Ramos (cell line): ENCODE data around the gene SMARCB1.
"Not testable (repeated sequence)": the region's sequence is repeated elsewhere in the genome, so short reads cannot be mapped to it uniquely, and the experiment has no call there.

Source experiments
- in situ Hi-C: fragments of 300-500 bp; cut with MboI; formaldehyde crosslinking; loops from one replicate; pipeline ENCODE4 v1.14.3; 2022; ENCODE audit warnings: low sequenced_read_pairs; ENCODE audit not compliant: unreplicated experiment

The SMARCB1 gene

GRCh38 chr22:23841292-23841691, 54.5 kb downstream of the SMARCB1 start:
- in situ Hi-C loops: no loop called here

GRCh38 chr22:23841736-23842445, 55.1 kb downstream of the SMARCB1 start:
- in situ Hi-C loops: no loop called here

GRCh38 chr22:23842599-23842998, 55.8 kb downstream of the SMARCB1 start:
- in situ Hi-C loops: no loop called here

- in situ Hi-C loops: loop anchor here (5.0 kb wide), 1 partner anchor 72 kb away; the partner anchor contains the start of gene MMP11
Measured at GRCh38 chr22:23844739-23845202, 58.0 kb downstream of the SMARCB1 start.

- in situ Hi-C loops: loop anchor here (5.0 kb wide), 1 partner anchor 73 kb away; the partner anchor contains the start of gene MMP11
Measured at GRCh38 chr22:23845265-23846080, 58.7 kb downstream of the SMARCB1 start.

- in situ Hi-C loops: loop anchor here (5.0 kb wide), 1 partner anchor 74 kb away; the partner anchor contains the start of gene MMP11
Measured at GRCh38 chr22:23846081-23846469, 59.3 kb downstream of the SMARCB1 start.

GRCh38 chr22:23847310-23847920, 60.6 kb downstream of the SMARCB1 start:
- in situ Hi-C loops: loop anchor here (5.0 kb wide), 1 partner anchor 75 kb away; the partner anchor contains the start of gene MMP11

GRCh38 chr22:23847991-23848864, 61.5 kb downstream of the SMARCB1 start:
- in situ Hi-C loops: loop anchor here (5.0 kb wide), 1 partner anchor 76 kb away; the partner anchor contains the start of gene MMP11

- in situ Hi-C loops: loop anchor here (5.0 to 10.0 kb wide), 3 partner anchors 77 to 305 kb away; partner anchors contain the start of gene MMP11
Measured at GRCh38 chr22:23849009-23850006, 62.5 kb downstream of the SMARCB1 start.

GRCh38 chr22:23850136-23850611, 63.4 kb downstream of the SMARCB1 start:
- in situ Hi-C loops: loop anchor here (10.0 kb wide), 2 partner anchors 235 to 305 kb away; no protein-coding TSS in a partner anchor

- in situ Hi-C loops: loop anchor here (10.0 kb wide), 2 partner anchors 242 to 312 kb away; no protein-coding TSS in a partner anchor
Measured at GRCh38 chr22:23856721-23857605, 70.2 kb downstream of the SMARCB1 start.

- in situ Hi-C loops: loop anchor here (10.0 kb wide), 2 partner anchors 243 to 313 kb away; no protein-coding TSS in a partner anchor
Measured at GRCh38 chr22:23857606-23858483, 71.1 kb downstream of the SMARCB1 start, which contains the start of gene SLC2A11. TSS of gene SLC2A11 (plus strand) at chr22:23857875. CDS start at chr22:23858000, 125 bp downstream.

- in situ Hi-C loops: loop anchor here (10.0 kb wide), 2 partner anchors 244 to 314 kb away; no protein-coding TSS in a partner anchor
Measured at GRCh38 chr22:23858484-23858815, 71.7 kb downstream of the SMARCB1 start.

- in situ Hi-C loops: loop anchor here (10.0 kb wide), 2 partner anchors 244 to 314 kb away; no protein-coding TSS in a partner anchor
Measured at GRCh38 chr22:23859201-23859600, 72.4 kb downstream of the SMARCB1 start.

GRCh38 chr22:23860187-23860586, 73.4 kb downstream of the SMARCB1 start:
- in situ Hi-C loops: not testable (repeated sequence)

GRCh38 chr22:23862103-23862502, 75.3 kb downstream of the SMARCB1 start:
- in situ Hi-C loops: no loop called here
